Mucosa of descending colon (tissue), 3 donors: ENCODE data around the gene IFT20. TPM values are rescaled to one million over a fixed set of nuclear protein-coding genes. Genes with fewer than 3 reads are reported as not detected.

Source experiments
- ATAC-seq: fragments of 200-7000 bp; cut with Tn5 transposase; one replicate; pipeline ENCODE4 v1.9.1; 2020; ENCODE audit warnings: mild to moderate bottlenecking, moderate library complexity
- DNase-seq, 3 donors: peaks; one replicate each; pipeline ENCODE4 v3.0.0-alpha.2; 2020
- H3K36me3 ChIP-seq: fragments of 200-600 bp; one replicate; pipeline ENCODE4 v1.8.0; 2021; ENCODE audit warnings: low read depth, mild to moderate bottlenecking
- H3K4me1 ChIP-seq: fragments of 200-600 bp; one replicate; pipeline ENCODE4 v1.8.0; 2021; ENCODE audit warnings: low read depth, mild to moderate bottlenecking
- H3K4me3 ChIP-seq: fragments of 200-600 bp; one replicate; pipeline ENCODE4 v1.8.0; 2021; ENCODE audit warnings: mild to moderate bottlenecking
- H3K9me3 ChIP-seq: fragments of 200-600 bp; one replicate; pipeline ENCODE4 v1.8.0; 2021; ENCODE audit warnings: mild to moderate bottlenecking
- intact Hi-C, 2 donors: fragments of 100-400 bp; cut with DNase I in 1 of 2; cut with micrococcal nuclease in 1 of 2; formaldehyde crosslinking; loops; one replicate each; pipeline versions ENCODE4 v1.11.0 to v1.11.1; 2022; cut with DNase I, micrococcal nuclease
- microRNA-seq: library from miRNA; unstranded; fragments of <30 nt; microRNA quantifications from one replicate; pipeline ENCODE4, GENCODE V29; 2019
- total RNA-seq, 3 donors: library from RNA; stranded (reverse); fragmentation: NEBNext Ultra II Directional in 2 of 3; extraction: Animal tissue kit (Norgen Biotek cat#: 25700) in 2 of 3; gene quantifications; one replicate each; pipeline versions ENCODE4 v1.2.1 to v1.2.4, GENCODE V29; 2021 to 2023
- TF ChIP-seq, protein P1 (sequence below): fragments of 200-600 bp; IDR thresholded peaks from one replicate; pipeline ENCODE4 v1.8.0; 2022; ENCODE audit warnings: antibody characterized with exemption, mild to moderate bottlenecking
- donor health status: DM: no; HTN: no; CAD: no; lungs with moderate emphysema.
- donor health status: DM: no; HTN: no; CAD: no.
- donor health status: DM: no; HTN: yes; CAD: no.

The IFT20 gene
- total RNA-seq, 3 donors from 2014 or later = 23.6 to 44.1 (median 28.0) TPM

DNA sequence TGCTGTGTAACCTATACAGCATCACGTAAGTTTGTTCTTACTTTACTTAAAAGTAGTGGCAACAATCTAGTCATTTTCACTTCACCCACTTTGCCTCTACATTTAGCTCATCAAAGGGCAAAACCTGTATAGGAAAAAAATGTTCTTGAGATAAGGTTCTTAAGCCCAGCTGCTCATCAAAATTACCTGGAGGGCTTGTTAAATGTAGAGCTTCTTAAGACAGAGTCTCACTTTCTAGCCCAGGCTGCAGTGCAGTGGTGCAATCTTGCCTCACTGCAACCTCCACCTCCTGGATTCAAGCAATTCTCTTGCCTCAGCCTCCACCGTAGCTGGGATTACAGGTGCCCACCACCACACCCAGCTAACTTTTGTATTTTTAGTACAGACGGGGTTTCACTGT, 54.4 kb downstream of the IFT20 start:
- DNase-seq (no peak), ATAC-seq (no peak)
- H3K9me3 ChIP-seq = no peaks in the 10 kb centered on the region
- H3K4me3 ChIP-seq = no peak overlapping the region
- H3K36me3 ChIP-seq = no peaks in the 10 kb centered on the region
- TF ChIP-seq, protein P1, sequence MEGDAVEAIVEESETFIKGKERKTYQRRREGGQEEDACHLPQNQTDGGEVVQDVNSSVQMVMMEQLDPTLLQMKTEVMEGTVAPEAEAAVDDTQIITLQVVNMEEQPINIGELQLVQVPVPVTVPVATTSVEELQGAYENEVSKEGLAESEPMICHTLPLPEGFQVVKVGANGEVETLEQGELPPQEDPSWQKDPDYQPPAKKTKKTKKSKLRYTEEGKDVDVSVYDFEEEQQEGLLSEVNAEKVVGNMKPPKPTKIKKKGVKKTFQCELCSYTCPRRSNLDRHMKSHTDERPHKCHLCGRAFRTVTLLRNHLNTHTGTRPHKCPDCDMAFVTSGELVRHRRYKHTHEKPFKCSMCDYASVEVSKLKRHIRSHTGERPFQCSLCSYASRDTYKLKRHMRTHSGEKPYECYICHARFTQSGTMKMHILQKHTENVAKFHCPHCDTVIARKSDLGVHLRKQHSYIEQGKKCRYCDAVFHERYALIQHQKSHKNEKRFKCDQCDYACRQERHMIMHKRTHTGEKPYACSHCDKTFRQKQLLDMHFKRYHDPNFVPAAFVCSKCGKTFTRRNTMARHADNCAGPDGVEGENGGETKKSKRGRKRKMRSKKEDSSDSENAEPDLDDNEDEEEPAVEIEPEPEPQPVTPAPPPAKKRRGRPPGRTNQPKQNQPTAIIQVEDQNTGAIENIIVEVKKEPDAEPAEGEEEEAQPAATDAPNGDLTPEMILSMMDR = no peak
- intact Hi-C loops = no loop called here
- no peaks in the 10 kb centered on the region for H3K4me1 ChIP-seq

DNA sequence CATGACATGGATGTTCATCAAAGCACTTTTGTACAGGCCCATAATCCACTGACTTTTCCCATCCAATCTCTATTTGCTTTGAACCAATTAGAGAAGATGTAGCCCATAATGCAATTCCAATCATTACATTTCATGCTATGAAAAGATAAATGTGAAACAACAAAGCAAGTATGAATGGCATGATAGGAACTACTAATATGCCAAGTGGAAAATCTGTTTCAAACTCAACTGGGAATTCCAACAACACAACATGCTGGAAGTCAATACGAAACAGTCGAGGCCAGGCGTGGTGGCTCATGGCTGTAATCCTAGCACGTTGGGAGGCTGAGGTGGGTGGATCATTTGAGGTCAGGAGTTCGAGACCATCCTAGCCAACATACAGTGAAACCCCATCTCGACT, 55.9 kb downstream of the IFT20 start:
- intact Hi-C loops = no loop called here
- Histone ChIP-seq H3K4me1 (no peaks in the 10 kb centered on the region), H3K36me3 (no peaks in the 10 kb centered on the region), H3K9me3 (no peaks in the 10 kb centered on the region), H3K4me3 (no peak overlapping the region)
- no peak for ATAC-seq
- DNase-seq = no peak
- TF ChIP-seq, protein P1 = no peak

Small RNA genes within 50 kb of the gene (microRNA-seq; reads per million reads assigned to microRNA genes)
- not detected for gene MIR4723

Other genes with a start within 250 kb of the IFT20 start
- gene TMEM97, start 16.3 kb downstream of the IFT20 start, total RNA-seq = 10 to 100 TPM; 14.3 to 25.1 (median 18.1) TPM
- gene TNFAIP1, start 289 bp upstream of the IFT20 start, total RNA-seq = 10 to 100 TPM; 36.8 to 38.4 (median 36.8) TPM
- gene POLDIP2, start 22.1 kb upstream of the IFT20 start, total RNA-seq = 10 to 100 TPM; 71.7 to 82.4 (median 81.3) TPM
- gene SEBOX, start 29.7 kb upstream of the IFT20 start, total RNA-seq = not detected
- under 1 TPM; 0.23 to 0.39 (median 0.35) TPM for gene VTN, start 34.8 kb upstream of the IFT20 start, total RNA-seq
- gene SARM1, start 36.2 kb upstream of the IFT20 start, total RNA-seq = 10 to 100 TPM; 12.8 to 16.4 (median 15.0) TPM
- 1 to 10 TPM; 4.2 to 10.0 (median 8.6) TPM for gene SLC46A1, start 70.7 kb upstream of the IFT20 start, total RNA-seq
- 10 to 100 TPM; 14.9 to 87.0 (median 17.1) TPM for gene SLC13A2, start 138.2 kb upstream of the IFT20 start, total RNA-seq
- under 1 TPM in 2 of 3 donors, not detected in 1; 0.46 to 0.69 TPM for gene FOXN1, start 170.9 kb upstream of the IFT20 start, total RNA-seq
- gene UNC119, start 217.2 kb upstream of the IFT20 start, total RNA-seq = 10 to 100 TPM; 20.5 to 32.3 (median 23.2) TPM
- gene PIGS, start 236.1 kb upstream of the IFT20 start, total RNA-seq = 100 to 1,000 TPM in 1 of 3 donors, 10 to 100 TPM in 2; 52.2 to 100 (median 88.5) TPM
- gene ALDOC, start 241.4 kb upstream of the IFT20 start, total RNA-seq = 10 to 100 TPM; 15.3 to 25.4 (median 19.7) TPM